ENCODE data around the gene ZC3HAV1.

DNA sequence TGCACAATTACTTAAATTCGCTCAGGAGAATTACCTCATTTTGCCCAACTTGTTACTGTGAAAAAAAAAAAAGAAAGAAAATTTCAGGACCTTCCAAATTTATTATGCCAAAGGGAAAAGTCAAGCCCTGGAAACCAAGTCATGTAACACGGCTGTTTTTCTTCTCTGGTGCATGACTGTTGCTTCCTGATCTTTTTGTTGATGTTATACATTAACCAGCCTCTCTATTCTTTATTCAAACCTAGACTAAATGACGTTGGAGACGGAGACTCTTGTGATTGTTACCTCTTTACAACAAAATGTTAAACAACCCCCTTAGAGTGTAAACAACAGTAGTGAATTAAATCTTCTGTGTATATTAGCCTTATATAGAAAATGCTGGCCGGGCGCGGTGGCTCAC lies 16.1 kb upstream of the ZC3HAV1 start:
- TF ChIP-seq EP300 (IDR thresholded peaks at IDR 0.05) = no peak
- TF ChIP-seq CTCF (IDR thresholded peaks at IDR 0.05) = no peak
- TF ChIP-seq POLR2A (IDR thresholded peaks at IDR 0.05) = no peak
- TF ChIP-seq POLR2AphosphoS5 (IDR thresholded peaks at IDR 0.05) = no peak

All from upper lobe of left lung (tissue), 4 donors.